Testis (tissue), 3 donors: ENCODE results near the gene ZNF324B. TPM values are rescaled to one million over a fixed set of nuclear protein-coding genes. Genes with fewer than 3 reads are reported as not detected.
"Not testable (repeated sequence)": the region's sequence is repeated elsewhere in the genome, so short reads cannot be mapped to it uniquely, and the experiment has no call there.

Source experiments
- DNase-seq: peaks from one replicate; pipeline ENCODE4 v3.0.0-alpha.2; 2019
- H3K27ac ChIP-seq, 2 donors: fragments of 200-600 bp; sonication (generic); one replicate each; pipeline ENCODE4 v1.5.1; 2019
- H3K27me3 ChIP-seq: fragments of 200-600 bp; sonication (generic); one replicate; pipeline ENCODE4 v1.5.1; 2019
- H3K36me3 ChIP-seq: fragments of 200-600 bp; sonication (generic); one replicate; pipeline ENCODE4 v1.5.1; 2017; ENCODE audit warnings: low read depth; ENCODE audit errors: missing control alignments
- H3K4me1 ChIP-seq: fragments of 200-600 bp; sonication (generic); one replicate; pipeline ENCODE4 v1.5.1; 2019
- H3K4me3 ChIP-seq, 2 donors: fragments of 200-600 bp; sonication (generic); one replicate each; pipeline ENCODE4 v1.5.1; 2017 to 2019
- H3K9me3 ChIP-seq: fragments of 200-600 bp; sonication (generic); one replicate; pipeline ENCODE4 v1.5.1; 2017
- POLR2A ChIP-seq: fragments of 450-650 bp; IDR thresholded peaks from one replicate; pipeline ENCODE4 v1.6.1; 2017; ENCODE audit warnings: antibody characterized with exemption, mild to moderate bottlenecking, moderate library complexity
- WGBS, 2 donors: methylation state at CpG; one replicate each; pipeline ENCODE4 v1.1.5; 2018; 5-methylcytosine and 5-hydroxymethylcytosine counted together
- intact Hi-C: fragments of 100-400 bp; cut with DNase I; formaldehyde crosslinking; loops from one replicate; pipeline ENCODE4 v1.15.1; 2023; ENCODE audit warnings: low total_unique reads
- polyA plus RNA-seq: library from polyadenylated mRNA; stranded (reverse); fragments of 350-450 nt; fragmentation: Illumina TruSeq; extraction: RNeasy Lipid Tissue Mini Kit (QIAGEN cat#74804); gene quantifications from one replicate; pipeline ENCODE4 v1.2.3, GENCODE V29; 2014; ENCODE audit warnings: low read depth, low replicate concordance; ENCODE audit not compliant: insufficient read depth
- total RNA-seq, 2 donors: library from RNA; depleted of rRNA; stranded (reverse); fragments of >200 nt; gene quantifications; one replicate each; pipeline ENCODE4 v1.2.3, GENCODE V29; 2016
- TF ChIP-seq, protein P1 (sequence below), 3 experiments: fragments of 450-650 bp in 2 of 3; fragments of 200-600 bp in 1 of 3; sonication (generic) in 1 of 3; IDR thresholded peaks; one replicate each; pipeline ENCODE4 v1.5.1; 2016 to 2019; ENCODE audit warnings: antibody characterized with exemption in 3 of 3, mild to moderate bottlenecking in 2 of 3, moderate library complexity in 1 of 3

Gene ZNF324B
- total and polyA plus RNA-seq, 3 donors from 2014 or later = 4.8 to 15.8 (median 8.5) TPM

DNA sequence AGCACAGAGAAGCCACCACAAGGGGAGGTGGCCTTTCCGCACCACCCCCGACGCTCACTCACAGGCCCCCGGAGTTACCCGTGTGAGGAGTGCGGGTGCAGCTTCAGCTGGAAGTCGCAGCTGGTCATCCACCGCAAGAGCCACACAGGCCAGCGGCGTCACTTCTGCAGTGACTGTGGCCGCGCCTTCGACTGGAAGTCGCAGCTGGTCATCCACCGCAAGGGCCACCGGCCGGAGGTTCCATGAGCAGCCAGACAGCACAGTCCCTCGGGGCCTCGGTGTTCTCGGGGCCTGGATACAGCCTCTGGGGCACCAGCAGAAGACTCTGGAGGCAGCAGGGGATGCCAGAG, 29.0 kb downstream of the ZNF324B start:
- no peak overlapping the region for H3K4me3 ChIP-seq
- intact Hi-C loops = no loop called here
- no peaks in the 10 kb centered on the region for H3K27me3 ChIP-seq
- no peak for DNase-seq
- H3K36me3 ChIP-seq = no peaks in the 10 kb centered on the region
- TF ChIP-seq, protein P1, sequence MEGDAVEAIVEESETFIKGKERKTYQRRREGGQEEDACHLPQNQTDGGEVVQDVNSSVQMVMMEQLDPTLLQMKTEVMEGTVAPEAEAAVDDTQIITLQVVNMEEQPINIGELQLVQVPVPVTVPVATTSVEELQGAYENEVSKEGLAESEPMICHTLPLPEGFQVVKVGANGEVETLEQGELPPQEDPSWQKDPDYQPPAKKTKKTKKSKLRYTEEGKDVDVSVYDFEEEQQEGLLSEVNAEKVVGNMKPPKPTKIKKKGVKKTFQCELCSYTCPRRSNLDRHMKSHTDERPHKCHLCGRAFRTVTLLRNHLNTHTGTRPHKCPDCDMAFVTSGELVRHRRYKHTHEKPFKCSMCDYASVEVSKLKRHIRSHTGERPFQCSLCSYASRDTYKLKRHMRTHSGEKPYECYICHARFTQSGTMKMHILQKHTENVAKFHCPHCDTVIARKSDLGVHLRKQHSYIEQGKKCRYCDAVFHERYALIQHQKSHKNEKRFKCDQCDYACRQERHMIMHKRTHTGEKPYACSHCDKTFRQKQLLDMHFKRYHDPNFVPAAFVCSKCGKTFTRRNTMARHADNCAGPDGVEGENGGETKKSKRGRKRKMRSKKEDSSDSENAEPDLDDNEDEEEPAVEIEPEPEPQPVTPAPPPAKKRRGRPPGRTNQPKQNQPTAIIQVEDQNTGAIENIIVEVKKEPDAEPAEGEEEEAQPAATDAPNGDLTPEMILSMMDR (IDR thresholded peaks at IDR 0.05) = no peak
- no peak for TF ChIP-seq POLR2A
- peaks cover 9% of the 10 kb centered on the region for H3K4me1 ChIP-seq
- 91 to 93% methylated on average over 11 to 20 of the region's 20 CpGs for WGBS, 2 donors
- no peak overlapping the region for H3K27ac ChIP-seq
- H3K9me3 ChIP-seq = no peaks in the 10 kb centered on the region

- H3K9me3 ChIP-seq = no peaks in the 10 kb centered on the region
- intact Hi-C loops = no loop called here
- H3K4me3 ChIP-seq = no peak overlapping the region
- 82 to 89% methylated on average over 2 of the region's 2 CpGs for WGBS, 2 donors
- H3K27me3 ChIP-seq = no peaks in the 10 kb centered on the region
- no peak overlapping the region for H3K27ac ChIP-seq
- no peaks in the 10 kb centered on the region for H3K36me3 ChIP-seq
- H3K4me1 ChIP-seq = peaks cover 9% of the 10 kb centered on the region
- TF ChIP-seq, protein P1 (IDR thresholded peaks at IDR 0.05) = no peak
- no peak for DNase-seq
Measured at GRCh38 chr19:58480831-58481230, 29.4 kb downstream of the ZNF324B start.

DNA sequence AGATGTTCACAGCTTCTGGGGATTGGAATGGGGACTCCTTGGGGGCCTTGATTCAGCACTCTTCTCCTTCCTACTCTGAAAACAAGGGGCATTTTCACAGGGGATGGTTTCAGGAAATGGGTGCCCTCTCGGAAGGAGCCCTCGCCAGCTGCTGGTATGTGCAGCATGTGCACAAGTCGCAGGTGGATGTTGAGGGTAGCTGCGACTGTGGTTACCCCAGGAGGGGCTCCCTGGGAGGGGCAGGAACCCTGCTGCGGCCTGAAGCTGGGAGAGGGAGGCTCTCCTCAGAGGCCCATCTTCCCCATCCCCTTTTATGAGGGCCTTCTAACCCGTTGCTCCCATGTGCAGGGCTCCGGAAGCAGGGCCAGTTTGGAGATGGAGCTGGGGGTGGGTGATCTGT, 30.9 kb downstream of the ZNF324B start:
- no peak for DNase-seq
- H3K27ac ChIP-seq = no peak overlapping the region
- WGBS, 2 donors = 86 to 91% methylated on average over 5 to 7 of the region's 7 CpGs
- H3K27me3 ChIP-seq = no peaks in the 10 kb centered on the region
- H3K4me1 ChIP-seq = no peaks in the 10 kb centered on the region
- H3K9me3 ChIP-seq = no peaks in the 10 kb centered on the region
- TF ChIP-seq, protein P1 (IDR thresholded peaks at IDR 0.05) = no peak
- TF ChIP-seq POLR2A = no peak
- intact Hi-C loops = no loop called here
- no peak overlapping the region for H3K4me3 ChIP-seq
- H3K36me3 ChIP-seq = no peaks in the 10 kb centered on the region

DNA sequence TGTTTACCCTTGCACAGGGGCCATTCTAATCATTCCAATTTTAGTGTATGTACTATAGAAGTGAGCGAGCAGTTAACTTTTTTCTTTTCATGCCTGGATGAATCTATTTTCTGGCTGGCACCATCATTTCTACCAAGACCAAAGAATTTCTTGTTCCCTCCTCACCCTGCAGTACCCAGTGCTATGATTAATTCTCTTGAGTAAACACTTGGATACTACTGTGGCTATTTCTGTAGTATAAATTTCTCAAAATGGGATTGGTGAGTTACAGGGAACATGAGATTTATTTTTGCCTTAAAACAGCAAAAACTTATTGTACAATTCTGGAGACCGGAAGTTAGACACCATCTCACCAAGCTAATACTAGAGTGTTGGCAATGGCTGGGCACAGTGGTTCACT, 32.4 kb downstream of the ZNF324B start:
- Histone ChIP-seq H3K4me3 (no peak overlapping the region), H3K4me1 (no peaks in the 10 kb centered on the region), H3K27me3 (no peaks in the 10 kb centered on the region), H3K36me3 (no peaks in the 10 kb centered on the region), H3K9me3 (no peaks in the 10 kb centered on the region), H3K27ac (no peak overlapping the region)
- TF ChIP-seq, protein P1 (IDR thresholded peaks at IDR 0.05) = no peak
- no peak for TF ChIP-seq POLR2A
- WGBS, 2 donors = 85 to 95% methylated on average over 2 of the region's 2 CpGs
- intact Hi-C loops = no loop called here
- DNase-seq = no peak

DNA sequence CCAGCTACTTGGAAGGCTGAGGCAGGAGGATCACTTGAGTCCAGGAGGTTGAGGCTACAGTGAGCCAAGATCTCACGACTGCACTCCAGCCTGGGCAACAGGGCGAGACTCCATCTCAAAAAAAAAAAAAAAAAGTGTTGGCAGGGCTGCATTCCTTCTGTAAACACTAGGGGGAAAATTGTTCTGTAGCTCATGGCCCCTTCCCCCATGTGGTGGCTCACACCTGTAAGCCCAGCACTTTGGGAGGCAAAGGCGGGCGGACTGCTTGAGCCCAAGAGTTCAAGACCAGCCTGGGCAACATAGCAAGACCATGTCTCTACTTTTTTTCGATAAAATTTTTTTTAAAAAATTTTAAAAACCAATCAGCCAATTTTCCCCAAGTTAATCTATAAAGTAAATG, 32.9 kb downstream of the ZNF324B start:
- 95 to 97% methylated on average over 5 of the region's 5 CpGs for WGBS, 2 donors
- DNase-seq, H3K9me3 ChIP-seq, intact Hi-C loops, H3K4me1 ChIP-seq, H3K27me3 ChIP-seq, H3K4me3 ChIP-seq, H3K36me3 ChIP-seq, H3K27ac ChIP-seq: not testable (repeated sequence)
